NB4 (cell line): ENCODE data around the gene CXCL11.
A peak's percentile ranks its signal among the peaks of the same experiment; 100 is the strongest.

Experiments used
- DNase-seq: peaks from one replicate; pipeline ENCODE4 v3.0.0; 2010; ENCODE audit warnings: low read depth
- H3K4me3 ChIP-seq: one replicate; pipeline ENCODE4 v1.5.1; 2011; ENCODE audit warnings: mild to moderate bottlenecking, low read depth, low read length, moderate library complexity
- MYC ChIP-seq: IDR thresholded peaks from 2 replicates; pipeline ENCODE4 v1.6.1; 2011; ENCODE audit warnings: low read depth, low read length
- POLR2A ChIP-seq: IDR thresholded peaks from 2 replicates; pipeline ENCODE4 v1.6.1; 2011; ENCODE audit warnings: mild to moderate bottlenecking; ENCODE audit not compliant: insufficient read length; ENCODE audit errors: extremely low read depth
- TF ChIP-seq, protein P1 (sequence below): IDR thresholded peaks from one replicate; pipeline ENCODE4 v1.5.1; 2012; ENCODE audit warnings: low read depth, low read length
- TF ChIP-seq, protein P2 (sequence below): IDR thresholded peaks from 2 replicates; pipeline ENCODE4 v1.6.1; 2011; ENCODE audit warnings: low read depth, low read length

The CXCL11 gene

DNA sequence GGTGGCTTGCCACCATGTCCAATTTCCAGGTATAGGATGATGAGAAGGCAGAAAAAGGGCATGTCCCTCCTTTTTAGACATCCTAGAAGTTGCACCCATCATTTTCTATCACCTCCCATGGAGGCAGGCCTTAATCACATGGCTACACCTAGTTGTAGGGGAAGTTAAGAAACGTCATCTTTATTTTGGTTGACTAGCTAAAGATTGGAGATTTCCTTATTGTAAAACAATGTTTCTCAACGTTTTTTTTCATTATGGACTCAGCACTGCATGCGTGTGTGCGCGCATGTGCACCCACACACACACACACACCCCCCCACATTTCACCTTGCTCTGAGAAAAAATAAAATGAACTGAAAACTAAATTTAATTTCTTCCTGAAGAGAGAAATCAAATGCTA is 26.6 kb downstream of the CXCL11 start:
- DNase-seq: no peak
- H3K4me3 ChIP-seq: no peak overlapping the region
- TF ChIP-seq MYC (no peak), POLR2A (no peak)
- TF ChIP-seq, protein P1, sequence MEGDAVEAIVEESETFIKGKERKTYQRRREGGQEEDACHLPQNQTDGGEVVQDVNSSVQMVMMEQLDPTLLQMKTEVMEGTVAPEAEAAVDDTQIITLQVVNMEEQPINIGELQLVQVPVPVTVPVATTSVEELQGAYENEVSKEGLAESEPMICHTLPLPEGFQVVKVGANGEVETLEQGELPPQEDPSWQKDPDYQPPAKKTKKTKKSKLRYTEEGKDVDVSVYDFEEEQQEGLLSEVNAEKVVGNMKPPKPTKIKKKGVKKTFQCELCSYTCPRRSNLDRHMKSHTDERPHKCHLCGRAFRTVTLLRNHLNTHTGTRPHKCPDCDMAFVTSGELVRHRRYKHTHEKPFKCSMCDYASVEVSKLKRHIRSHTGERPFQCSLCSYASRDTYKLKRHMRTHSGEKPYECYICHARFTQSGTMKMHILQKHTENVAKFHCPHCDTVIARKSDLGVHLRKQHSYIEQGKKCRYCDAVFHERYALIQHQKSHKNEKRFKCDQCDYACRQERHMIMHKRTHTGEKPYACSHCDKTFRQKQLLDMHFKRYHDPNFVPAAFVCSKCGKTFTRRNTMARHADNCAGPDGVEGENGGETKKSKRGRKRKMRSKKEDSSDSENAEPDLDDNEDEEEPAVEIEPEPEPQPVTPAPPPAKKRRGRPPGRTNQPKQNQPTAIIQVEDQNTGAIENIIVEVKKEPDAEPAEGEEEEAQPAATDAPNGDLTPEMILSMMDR: no peak
- TF ChIP-seq, protein P2, sequence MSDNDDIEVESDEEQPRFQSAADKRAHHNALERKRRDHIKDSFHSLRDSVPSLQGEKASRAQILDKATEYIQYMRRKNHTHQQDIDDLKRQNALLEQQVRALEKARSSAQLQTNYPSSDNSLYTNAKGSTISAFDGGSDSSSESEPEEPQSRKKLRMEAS: no peak

GRCh38 chr4:76007089-76007862 is 28.6 kb downstream of the CXCL11 start, which contains the start of gene CXCL9:
CXCL9 (minus strand) TSS chr4:76007509; CDS start chr4:76007449, 60 bp downstream.
- TF ChIP-seq MYC: no peak
- TF ChIP-seq, protein P2: no peak
- TF ChIP-seq, protein P1: no peak
- no peak for TF ChIP-seq POLR2A
- H3K4me3 ChIP-seq: no peak within 1 kb of the TSS
- DNase-seq: no peak

DNA sequence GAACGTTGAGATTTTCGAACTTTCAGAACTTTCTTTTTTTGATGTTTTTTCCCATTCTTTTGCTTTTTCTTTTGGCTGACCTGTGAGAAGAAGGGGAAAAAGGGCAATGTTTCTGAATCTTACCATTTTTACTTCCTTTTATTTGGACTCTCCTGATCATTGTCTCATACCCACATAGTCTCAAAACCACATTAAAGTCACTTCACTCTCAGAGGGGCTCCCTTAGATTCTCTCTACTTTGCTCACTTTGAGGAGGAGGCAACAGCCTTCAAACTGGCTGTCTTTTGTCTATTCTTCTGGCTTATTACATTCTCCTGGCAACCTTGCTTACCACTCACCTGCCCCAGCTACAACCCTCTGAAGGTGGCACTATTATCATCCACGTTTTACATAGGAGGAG is 32.2 kb downstream of the CXCL11 start:
- no peak overlapping the region for H3K4me3 ChIP-seq
- TF ChIP-seq MYC (no peak), POLR2A (no peak)
- TF ChIP-seq, protein P1: no peak
- TF ChIP-seq, protein P2: no peak
- DNase-seq: peak; percentile 52

DNA sequence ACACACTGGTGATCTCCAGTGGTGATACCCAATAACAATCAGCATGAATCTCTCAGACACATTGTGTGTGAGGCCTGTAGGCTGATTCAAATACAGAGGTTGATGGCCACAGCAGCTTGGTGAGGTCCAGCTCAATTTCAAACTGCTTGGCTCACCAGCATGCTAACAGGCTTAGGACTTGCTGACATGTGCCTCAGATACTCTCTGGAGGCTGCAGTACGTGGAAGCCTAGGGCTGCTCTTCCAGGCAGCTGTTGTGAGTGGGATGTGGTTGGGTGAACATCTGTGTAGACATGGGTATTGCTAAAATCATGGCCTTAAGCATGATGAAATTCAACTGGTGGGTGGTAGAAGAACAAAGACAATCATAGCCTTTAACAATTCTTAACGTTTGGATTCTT is 32.8 kb downstream of the CXCL11 start:
- no peak overlapping the region for H3K4me3 ChIP-seq
- TF ChIP-seq MYC (peak; percentile 87), POLR2A (no peak)
- TF ChIP-seq, protein P2: peak; percentile 83
- DNase-seq: peak; percentile 88

- DNase-seq: peak; percentile 91
Measured at GRCh38 chr4:76002176-76002575, 33.7 kb downstream of the CXCL11 start.

GRCh38 chr4:76001700-76002099 is 34.2 kb downstream of the CXCL11 start:
- peak; percentile 85 for DNase-seq
- H3K4me3 ChIP-seq: peak overlapping the region; percentile 57
- TF ChIP-seq, protein P1: no peak
- TF ChIP-seq, protein P2: no peak
- no peak for TF ChIP-seq POLR2A
- TF ChIP-seq MYC: no peak; the same call in 1 of the 2 replicates

More at GRCh38 chr4:76002176-76002575, 33.7 kb downstream of the CXCL11 start:
- TF ChIP-seq MYC (peak; percentile 95), POLR2A (no peak)
- TF ChIP-seq, protein P1: no peak
- TF ChIP-seq, protein P2: peak; percentile 98
- H3K4me3 ChIP-seq: peak overlapping the region; percentile 57
